Brain microvascular endothelial cell (primary cell): Measurements from ENCODE around the gene AKAP8L.

Experiments
- DNase-seq: peaks from one replicate; pipeline ENCODE4 v3.0.0-alpha.2; 2020
- H3K27ac ChIP-seq: fragments of 250-450 bp; sonication (Bioruptor Pico); 2 replicates; pipeline ENCODE4 v1.5.1; 2020; ENCODE audit warnings: mild to moderate bottlenecking, moderate library complexity
- H3K27me3 ChIP-seq: fragments of 250-450 bp; sonication (Bioruptor Pico); replicated peaks from 2 replicates; pipeline ENCODE4 v1.5.1; 2020; ENCODE audit warnings: mild to moderate bottlenecking
- H3K36me3 ChIP-seq: fragments of 250-450 bp; sonication (Bioruptor Pico); replicated peaks from 2 replicates; pipeline ENCODE4 v1.5.1; 2020; ENCODE audit warnings: mild to moderate bottlenecking
- H3K4me3 ChIP-seq: 2 replicates; pipeline ENCODE4 v1.5.1; 2011; ENCODE audit warnings: low read depth, mild to moderate bottlenecking, control low read depth, low read length, moderate library complexity
- in situ Hi-C: cut with HindIII; loops from 2 replicates; pipeline ENCODE4 v1.10.0; 2017; ENCODE audit warnings: low sequenced_read_pairs, low pct_ligation_motif_present
- TF ChIP-seq, protein P1 (sequence below): IDR thresholded peaks from 2 replicates; pipeline ENCODE4 v1.5.1; 2011; ENCODE audit warnings: low read depth, mild to moderate bottlenecking, moderate library complexity, low read length, control low read depth, inconsistent platforms; ENCODE audit errors: missing control alignments

AKAP8L gene

GRCh38 chr19:15439821-15440641 lies 21.2 kb upstream of the AKAP8L start:
- Histone ChIP-seq H3K27me3 (no peaks in the 10 kb centered on the region), H3K36me3 (no peaks in the 10 kb centered on the region), H3K27ac (no peak overlapping the region), H3K4me3 (no peak overlapping the region)
- DNase-seq = no peak
- in situ Hi-C loops = no loop called here
- TF ChIP-seq, protein P1, sequence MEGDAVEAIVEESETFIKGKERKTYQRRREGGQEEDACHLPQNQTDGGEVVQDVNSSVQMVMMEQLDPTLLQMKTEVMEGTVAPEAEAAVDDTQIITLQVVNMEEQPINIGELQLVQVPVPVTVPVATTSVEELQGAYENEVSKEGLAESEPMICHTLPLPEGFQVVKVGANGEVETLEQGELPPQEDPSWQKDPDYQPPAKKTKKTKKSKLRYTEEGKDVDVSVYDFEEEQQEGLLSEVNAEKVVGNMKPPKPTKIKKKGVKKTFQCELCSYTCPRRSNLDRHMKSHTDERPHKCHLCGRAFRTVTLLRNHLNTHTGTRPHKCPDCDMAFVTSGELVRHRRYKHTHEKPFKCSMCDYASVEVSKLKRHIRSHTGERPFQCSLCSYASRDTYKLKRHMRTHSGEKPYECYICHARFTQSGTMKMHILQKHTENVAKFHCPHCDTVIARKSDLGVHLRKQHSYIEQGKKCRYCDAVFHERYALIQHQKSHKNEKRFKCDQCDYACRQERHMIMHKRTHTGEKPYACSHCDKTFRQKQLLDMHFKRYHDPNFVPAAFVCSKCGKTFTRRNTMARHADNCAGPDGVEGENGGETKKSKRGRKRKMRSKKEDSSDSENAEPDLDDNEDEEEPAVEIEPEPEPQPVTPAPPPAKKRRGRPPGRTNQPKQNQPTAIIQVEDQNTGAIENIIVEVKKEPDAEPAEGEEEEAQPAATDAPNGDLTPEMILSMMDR = no peak

DNA sequence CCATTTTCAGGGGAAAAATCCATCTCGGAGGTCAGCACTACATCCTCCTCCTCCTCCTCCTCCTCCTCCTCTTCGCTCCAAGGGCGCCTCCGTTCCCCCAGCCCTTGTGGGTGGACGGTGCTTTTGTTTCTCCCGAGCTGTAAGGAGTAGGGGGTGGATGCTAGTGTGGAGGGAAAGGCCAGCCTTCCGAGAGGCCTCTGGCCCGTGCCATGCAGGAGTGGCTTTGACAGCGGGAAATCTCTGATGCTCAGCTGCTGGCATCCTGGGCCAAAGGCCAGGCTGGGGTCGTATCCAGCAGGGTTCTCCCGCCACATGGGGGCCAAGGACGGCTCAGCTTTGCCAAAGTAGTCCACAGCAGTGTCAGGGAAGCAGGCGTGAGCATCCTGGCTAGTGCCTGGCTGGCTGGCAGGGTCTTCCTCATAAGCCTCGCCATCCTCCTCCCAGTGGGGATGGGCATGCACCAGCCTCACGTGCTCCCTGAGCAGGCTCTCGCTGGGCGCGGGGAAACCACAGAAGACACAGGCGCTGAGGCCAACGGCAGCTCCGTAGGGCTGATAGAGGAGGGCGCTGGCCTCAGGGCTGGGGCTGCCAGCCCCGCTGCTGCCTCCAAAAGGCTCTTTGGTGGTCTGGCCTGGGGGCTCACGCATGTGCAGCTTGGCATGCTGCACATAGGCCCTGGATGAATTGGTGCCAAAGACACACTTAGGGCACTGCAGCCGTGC lies 20.5 kb upstream of the AKAP8L start:
- H3K4me3 ChIP-seq = no peak overlapping the region
- in situ Hi-C loops = no loop called here
- TF ChIP-seq, protein P1 = no peak
- no peak for DNase-seq
- H3K27ac ChIP-seq = no peak overlapping the region
- H3K27me3 ChIP-seq = no peaks in the 10 kb centered on the region
- H3K36me3 ChIP-seq = no peaks in the 10 kb centered on the region

DNA sequence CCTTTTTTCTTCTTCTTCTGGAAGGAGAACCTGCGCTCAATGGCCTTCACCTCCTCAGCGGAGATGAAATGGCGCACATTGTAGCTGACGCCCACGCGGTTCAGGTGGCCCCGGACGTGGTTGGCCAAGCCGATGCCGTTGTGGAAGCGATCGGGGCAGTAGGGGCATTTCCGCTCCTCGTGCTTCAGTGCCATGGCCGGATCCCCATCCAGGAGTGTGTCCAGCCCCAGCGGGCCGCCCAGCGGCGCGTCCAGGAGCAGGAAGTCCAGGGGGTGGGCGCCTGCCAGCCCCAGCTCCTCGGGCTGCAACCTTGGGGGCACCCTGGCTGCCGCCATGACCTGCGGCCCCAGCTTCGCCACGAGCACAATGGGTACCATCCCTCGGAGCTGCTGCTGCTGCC lies 19.8 kb upstream of the AKAP8L start:
- TF ChIP-seq, protein P1 = no peak
- Histone ChIP-seq H3K27me3 (no peaks in the 10 kb centered on the region), H3K4me3 (no peak overlapping the region), H3K27ac (no peak overlapping the region), H3K36me3 (no peaks in the 10 kb centered on the region)
- in situ Hi-C loops = no loop called here
- no peak for DNase-seq

DNA sequence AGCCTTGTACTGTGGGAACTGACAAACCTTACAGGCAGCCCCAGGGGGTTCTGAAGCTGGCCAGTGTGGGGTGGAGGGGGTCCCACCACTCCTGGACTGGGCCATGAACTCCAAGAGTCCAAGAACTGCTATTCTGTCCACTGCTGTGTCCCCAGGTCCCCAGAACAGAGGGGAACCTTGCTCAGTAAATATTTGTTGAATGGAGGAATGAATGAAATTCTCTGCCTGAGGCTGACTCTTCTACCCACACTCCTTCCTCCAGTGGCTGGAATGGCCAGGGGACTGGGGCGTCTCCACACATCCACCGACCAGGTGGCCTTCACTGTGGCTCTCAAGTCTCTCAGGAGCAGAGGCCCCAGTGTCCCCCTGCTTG lies 19.3 kb upstream of the AKAP8L start:
- no peaks in the 10 kb centered on the region for H3K36me3 ChIP-seq
- H3K27ac ChIP-seq = no peak overlapping the region
- TF ChIP-seq, protein P1 = no peak
- in situ Hi-C loops = no loop called here
- no peak for DNase-seq
- H3K27me3 ChIP-seq = no peaks in the 10 kb centered on the region
- no peak overlapping the region for H3K4me3 ChIP-seq

DNA sequence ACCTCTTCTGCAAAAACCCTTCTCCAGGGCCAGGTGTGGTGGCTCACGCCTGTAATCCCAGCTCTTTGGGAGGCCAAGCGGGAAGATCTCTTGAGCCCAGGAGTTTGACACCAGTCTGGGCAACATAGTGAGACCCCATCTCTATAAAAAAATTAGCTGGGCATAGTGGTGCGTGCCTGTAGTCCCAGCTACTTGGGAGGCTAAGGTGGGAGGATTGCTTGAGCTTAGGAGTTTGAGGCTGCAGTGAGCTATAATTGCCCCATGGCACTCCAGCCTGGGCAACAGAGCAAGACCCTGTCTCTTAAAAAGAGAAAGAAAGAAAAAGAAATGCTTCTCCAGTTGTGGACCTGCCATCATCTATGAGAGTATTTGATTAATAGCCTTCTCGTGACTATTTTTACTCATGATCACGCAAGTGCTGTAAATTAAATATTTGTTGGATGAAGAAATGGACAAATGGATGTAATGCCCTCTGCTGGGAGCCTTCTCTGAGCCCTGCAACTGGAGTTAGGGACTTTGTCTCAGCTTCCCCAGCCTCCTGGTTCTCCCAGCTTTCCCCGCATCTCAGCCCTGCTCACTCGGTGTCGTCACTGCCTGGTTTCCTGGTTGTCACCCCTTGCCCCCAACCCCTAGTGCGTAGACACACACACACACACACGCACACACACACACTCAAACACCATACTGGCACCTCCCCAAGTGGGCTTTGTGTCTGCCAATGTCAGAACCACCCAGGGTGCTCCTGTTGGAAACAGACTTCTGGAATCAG lies 18.8 kb upstream of the AKAP8L start:
- in situ Hi-C loops = no loop called here
- Histone ChIP-seq H3K36me3 (no peaks in the 10 kb centered on the region), H3K27ac (no peak overlapping the region), H3K4me3 (no peak overlapping the region), H3K27me3 (no peaks in the 10 kb centered on the region)
- TF ChIP-seq, protein P1 = peak; percentile 41
- no peak for DNase-seq
